ENCODE results near the gene UPF1.

UPF1 gene

DNA sequence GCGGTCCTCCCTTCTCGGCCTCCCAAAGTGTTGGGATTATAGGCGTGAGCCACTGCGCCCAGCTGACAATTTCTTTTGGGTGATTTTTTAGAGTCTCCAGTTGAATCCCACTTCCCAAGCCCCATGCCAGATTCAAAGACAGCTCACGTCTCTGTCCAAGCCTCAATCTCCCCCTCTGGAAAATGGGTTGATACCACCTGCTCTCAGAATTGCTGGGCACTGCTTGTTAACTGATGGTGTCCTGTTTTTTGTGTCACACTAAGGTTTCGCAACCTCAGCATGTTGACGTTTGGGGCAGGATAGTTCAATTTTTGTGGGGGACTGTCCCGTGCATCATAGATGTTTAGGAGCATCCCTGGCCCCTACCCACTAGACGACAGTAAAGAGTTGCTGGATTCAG is 14.2 kb upstream of the UPF1 start:
- Histone ChIP-seq H3K27ac (ENCODE audit: low read depth, low read length) (no peak overlapping the region), H3K36me3 (ENCODE audit: low read length) (no peaks in the 10 kb centered on the region), H3F3A (ENCODE audit: insufficient read depth) (no peaks in the 10 kb centered on the region), H3K79me2 (ENCODE audit: insufficient read depth, low read length) (no peaks in the 10 kb centered on the region), H3K4me2 (ENCODE audit: low read depth, low read length, poor library complexity, severe bottlenecking) (no peak overlapping the region), H3K9me2 (replicated peaks; ENCODE audit: insufficient read depth, low read length) (no peaks in the 10 kb centered on the region), H3K9me3 (ENCODE audit: insufficient read depth, low read length) (no peaks in the 10 kb centered on the region), H3K27me3 (ENCODE audit: low read length) (no peaks in the 10 kb centered on the region), H2AFZ (ENCODE audit: low read depth, low read length, severe bottlenecking) (no peak overlapping the region), H4K20me1 (ENCODE audit: low read depth, low read length) (no peaks in the 10 kb centered on the region), H3K9ac (ENCODE audit: low read length) (no peak overlapping the region), H3K4me3 (ENCODE audit: insufficient read depth, low read length, poor library complexity, severe bottlenecking) (no peak overlapping the region)
- TF ChIP-seq, protein P1, sequence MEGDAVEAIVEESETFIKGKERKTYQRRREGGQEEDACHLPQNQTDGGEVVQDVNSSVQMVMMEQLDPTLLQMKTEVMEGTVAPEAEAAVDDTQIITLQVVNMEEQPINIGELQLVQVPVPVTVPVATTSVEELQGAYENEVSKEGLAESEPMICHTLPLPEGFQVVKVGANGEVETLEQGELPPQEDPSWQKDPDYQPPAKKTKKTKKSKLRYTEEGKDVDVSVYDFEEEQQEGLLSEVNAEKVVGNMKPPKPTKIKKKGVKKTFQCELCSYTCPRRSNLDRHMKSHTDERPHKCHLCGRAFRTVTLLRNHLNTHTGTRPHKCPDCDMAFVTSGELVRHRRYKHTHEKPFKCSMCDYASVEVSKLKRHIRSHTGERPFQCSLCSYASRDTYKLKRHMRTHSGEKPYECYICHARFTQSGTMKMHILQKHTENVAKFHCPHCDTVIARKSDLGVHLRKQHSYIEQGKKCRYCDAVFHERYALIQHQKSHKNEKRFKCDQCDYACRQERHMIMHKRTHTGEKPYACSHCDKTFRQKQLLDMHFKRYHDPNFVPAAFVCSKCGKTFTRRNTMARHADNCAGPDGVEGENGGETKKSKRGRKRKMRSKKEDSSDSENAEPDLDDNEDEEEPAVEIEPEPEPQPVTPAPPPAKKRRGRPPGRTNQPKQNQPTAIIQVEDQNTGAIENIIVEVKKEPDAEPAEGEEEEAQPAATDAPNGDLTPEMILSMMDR (IDR thresholded peaks at IDR 0.05; ENCODE audit: insufficient read depth, low read length, poor library complexity, severe bottlenecking): no peak
- TF ChIP-seq EZH2phosphoT487 (conservative IDR thresholded peaks at IDR 0.05; ENCODE audit: low read length): no peak

DNA sequence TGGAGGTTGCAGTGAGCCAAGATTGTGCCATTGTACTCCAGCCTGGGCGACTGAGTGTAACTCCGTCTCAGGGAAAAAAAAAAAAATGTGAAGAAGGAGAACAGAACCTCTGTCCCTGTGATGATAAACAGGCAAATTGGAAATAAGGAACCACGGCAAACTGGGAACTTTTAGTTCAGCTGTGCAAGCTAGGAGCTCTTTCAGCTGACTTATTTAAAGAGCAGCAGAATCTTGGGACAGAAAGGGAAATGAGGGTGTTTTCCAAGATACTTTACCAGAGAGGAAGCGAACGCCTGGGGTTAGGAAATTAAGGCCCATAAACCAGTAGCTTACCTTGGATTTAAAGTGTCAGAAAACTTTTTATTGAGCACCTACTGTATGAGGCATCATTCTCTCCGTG is 3.0 kb upstream of the UPF1 start:
- Histone ChIP-seq H3K4me2 (ENCODE audit: low read depth, low read length, poor library complexity, severe bottlenecking) (no peak overlapping the region), H3K9ac (ENCODE audit: low read length) (no peak overlapping the region), H3K4me3 (ENCODE audit: insufficient read depth, low read length, poor library complexity, severe bottlenecking) (no peak overlapping the region), H4K20me1 (ENCODE audit: low read depth, low read length) (peaks cover 10% of the 10 kb centered on the region; the same call in 1 of the 2 replicates), H3K36me3 (ENCODE audit: low read length) (no peaks in the 10 kb centered on the region), H3K79me2 (ENCODE audit: insufficient read depth, low read length) (peaks cover 15% of the 10 kb centered on the region), H3F3A (ENCODE audit: insufficient read depth) (no peaks in the 10 kb centered on the region), H3K9me2 (replicated peaks; ENCODE audit: insufficient read depth, low read length) (no peaks in the 10 kb centered on the region), H3K27me3 (ENCODE audit: low read length) (0 out of 2 replicates have a peak, but pooled peaks cover 3% of the 10 kb centered on the region), H3K27ac (ENCODE audit: low read depth, low read length) (no peak overlapping the region), H2AFZ (ENCODE audit: low read depth, low read length, severe bottlenecking) (no peak overlapping the region), H3K9me3 (ENCODE audit: insufficient read depth, low read length) (peaks cover 4% of the 10 kb centered on the region; the same call in 1 of the 2 replicates)
- TF ChIP-seq, protein P1 (IDR thresholded peaks at IDR 0.05; ENCODE audit: insufficient read depth, low read length, poor library complexity, severe bottlenecking): no peak
- TF ChIP-seq EZH2phosphoT487 (conservative IDR thresholded peaks at IDR 0.05; ENCODE audit: low read length): no peak

DNA sequence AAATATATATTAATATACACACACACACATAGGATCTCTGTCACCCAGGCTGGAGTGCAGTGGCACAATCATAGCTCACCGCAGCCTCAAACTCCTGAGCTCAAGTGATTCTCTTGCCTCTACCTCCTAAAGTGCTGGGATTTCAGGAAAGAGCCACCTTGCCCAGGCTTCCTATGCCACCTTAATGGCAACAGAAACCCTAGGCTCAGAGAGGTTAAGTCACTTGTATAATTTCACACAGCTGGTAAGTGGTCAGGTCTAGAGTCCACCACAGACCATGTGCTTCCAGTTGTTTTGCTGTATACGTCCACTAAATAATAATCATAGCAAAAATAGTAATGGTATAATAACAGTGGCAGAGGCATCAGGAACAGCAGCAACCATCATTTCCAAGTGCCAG is 1.3 kb upstream of the UPF1 start:
- Histone ChIP-seq H3F3A (ENCODE audit: insufficient read depth) (no peaks in the 10 kb centered on the region), H4K20me1 (ENCODE audit: low read depth, low read length) (peaks cover 24% of the 10 kb centered on the region), H3K4me3 (ENCODE audit: insufficient read depth, low read length, poor library complexity, severe bottlenecking) (no peak overlapping the region), H3K27ac (ENCODE audit: low read depth, low read length) (no peak overlapping the region), H3K9me3 (ENCODE audit: insufficient read depth, low read length) (peaks cover 4% of the 10 kb centered on the region; the same call in 1 of the 2 replicates), H2AFZ (ENCODE audit: low read depth, low read length, severe bottlenecking) (no peak overlapping the region), H3K9me2 (replicated peaks; ENCODE audit: insufficient read depth, low read length) (no peaks in the 10 kb centered on the region), H3K79me2 (ENCODE audit: insufficient read depth, low read length) (peaks cover 32% of the 10 kb centered on the region), H3K9ac (ENCODE audit: low read length) (no peak overlapping the region), H3K4me2 (ENCODE audit: low read depth, low read length, poor library complexity, severe bottlenecking) (no peak overlapping the region), H3K27me3 (ENCODE audit: low read length) (0 out of 2 replicates have a peak, but pooled peaks cover 3% of the 10 kb centered on the region), H3K36me3 (ENCODE audit: low read length) (peaks cover 9% of the 10 kb centered on the region)
- TF ChIP-seq, protein P1 (IDR thresholded peaks at IDR 0.05; ENCODE audit: insufficient read depth, low read length, poor library complexity, severe bottlenecking): no peak
- TF ChIP-seq EZH2phosphoT487 (conservative IDR thresholded peaks at IDR 0.05; ENCODE audit: low read length): no peak
